Measurements from ENCODE around the gene HOXD1. TPM values are rescaled to one million over a fixed set of nuclear protein-coding genes. Genes with fewer than 3 reads are reported as not detected.

The HOXD1 gene
- total RNA-seq, 4 donors from 2014 or later, result 0.85 to 0.89 TPM; not detected in 2

DNA sequence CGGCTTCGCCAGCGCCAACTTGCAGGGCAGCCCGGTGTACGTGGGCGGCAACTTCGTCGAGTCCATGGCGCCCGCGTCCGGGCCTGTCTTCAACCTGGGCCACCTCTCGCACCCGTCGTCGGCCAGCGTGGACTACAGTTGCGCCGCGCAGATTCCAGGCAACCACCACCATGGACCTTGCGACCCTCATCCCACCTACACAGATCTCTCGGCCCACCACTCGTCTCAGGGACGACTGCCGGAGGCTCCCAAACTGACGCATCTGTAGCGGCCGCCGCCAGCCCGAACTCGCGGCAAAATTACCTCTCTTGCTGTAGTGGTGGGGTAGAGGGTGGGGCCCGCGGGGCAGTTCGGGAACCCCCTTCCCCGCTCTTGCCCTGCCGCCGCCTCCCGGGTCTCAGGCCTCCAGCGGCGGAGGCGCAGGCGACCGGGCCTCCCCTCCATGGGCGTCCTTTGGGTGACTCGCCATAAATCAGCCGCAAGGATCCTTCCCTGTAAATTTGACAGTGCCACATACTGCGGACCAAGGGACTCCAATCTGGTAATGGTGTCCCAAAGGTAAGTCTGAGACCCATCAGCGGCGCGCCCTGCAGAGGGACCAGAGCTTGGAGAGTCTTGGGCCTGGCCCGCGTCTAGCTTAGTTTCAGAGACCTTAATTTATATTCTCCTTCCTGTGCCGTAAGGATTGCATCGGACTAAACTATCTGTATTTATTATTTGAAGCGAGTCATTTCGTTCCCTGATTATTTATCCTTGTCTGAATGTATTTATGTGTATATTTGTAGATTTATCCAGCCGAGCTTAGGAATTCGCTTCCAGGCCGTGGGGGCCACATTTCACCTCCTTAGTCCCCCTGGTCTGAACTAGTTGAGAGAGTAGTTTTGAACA, 16.2 kb upstream of the HOXD1 start:
- WGBS, result 64% methylated on average over 36 of the region's 60 CpGs
- H3K4me1 ChIP-seq, result peaks cover 13% of the 10 kb centered on the region
- H3K36me3 ChIP-seq, result no peaks in the 10 kb centered on the region
- no peak overlapping the region for H3K4me3 ChIP-seq
- no peak for DNase-seq (ENCODE audit: low spot score in 2 of 2)
- no peak for TF ChIP-seq CTCF (IDR thresholded peaks at IDR 0.05)
- TF ChIP-seq POLR2A (IDR thresholded peaks at IDR 0.05), result no peak
- TF ChIP-seq EP300 (IDR thresholded peaks at IDR 0.05), result no peak
- no peak for TF ChIP-seq POLR2AphosphoS5 (IDR thresholded peaks at IDR 0.05)
- H3K27me3 ChIP-seq, result peaks cover 95% of the 10 kb centered on the region
- no peaks in the 10 kb centered on the region for H3K9me3 ChIP-seq
- H3K27ac ChIP-seq, result no peak overlapping the region

GRCh38 chr2:176172895-176173566, 15.4 kb upstream of the HOXD1 start:
- H3K9me3 ChIP-seq, result no peaks in the 10 kb centered on the region
- 62% methylated on average over 14 of the region's 14 CpGs for WGBS
- no peaks in the 10 kb centered on the region for H3K36me3 ChIP-seq
- no peak overlapping the region for H3K4me3 ChIP-seq
- no peak overlapping the region for H3K27ac ChIP-seq
- no peak for DNase-seq (ENCODE audit: low spot score in 2 of 2)
- TF ChIP-seq POLR2AphosphoS5 (IDR thresholded peaks at IDR 0.05) (no peak), POLR2A (IDR thresholded peaks at IDR 0.05) (no peak), EP300 (IDR thresholded peaks at IDR 0.05) (no peak), CTCF (IDR thresholded peaks at IDR 0.05) (no peak)
- H3K4me1 ChIP-seq, result peaks cover 17% of the 10 kb centered on the region
- H3K27me3 ChIP-seq, result peaks cover 95% of the 10 kb centered on the region

GRCh38 chr2:176173567-176174381, 14.7 kb upstream of the HOXD1 start:
- no peak for DNase-seq (ENCODE audit: low spot score in 2 of 2)

DNA sequence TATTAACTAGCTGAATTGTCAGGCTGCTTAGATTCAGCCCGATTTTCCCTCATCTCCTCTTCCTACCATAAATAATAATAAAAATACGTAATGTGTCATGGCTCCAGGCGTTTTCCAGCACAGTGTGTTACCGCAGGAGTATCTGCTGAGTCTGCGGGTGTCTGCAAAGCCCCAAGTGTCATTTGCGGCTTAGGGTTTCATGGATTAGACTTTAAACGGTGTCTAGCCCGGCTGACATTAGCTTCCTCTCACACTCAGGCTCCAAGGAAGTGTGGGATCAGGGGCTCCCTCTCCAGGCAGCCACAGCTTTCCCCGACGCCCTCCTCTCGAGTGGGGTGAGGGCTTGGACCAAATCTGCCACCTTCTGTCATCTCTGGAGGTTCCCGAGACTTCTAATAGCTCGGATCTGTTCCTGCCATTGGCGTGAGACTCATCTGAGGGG, 14.1 kb upstream of the HOXD1 start:
- Histone ChIP-seq H3K4me3 (no peak overlapping the region), H3K4me1 (peaks cover 25% of the 10 kb centered on the region), H3K9me3 (no peaks in the 10 kb centered on the region), H3K36me3 (no peaks in the 10 kb centered on the region), H3K27me3 (peaks cover 95% of the 10 kb centered on the region), H3K27ac (no peak overlapping the region)
- TF ChIP-seq EP300 (IDR thresholded peaks at IDR 0.05) (no peak), POLR2AphosphoS5 (IDR thresholded peaks at IDR 0.05) (no peak), POLR2A (IDR thresholded peaks at IDR 0.05) (no peak), CTCF (IDR thresholded peaks at IDR 0.05) (no peak)
- DNase-seq (ENCODE audit: low spot score in 2 of 2), result no peak
- 34% methylated on average over 13 of the region's 14 CpGs for WGBS

More at GRCh38 chr2:176173567-176174381, 14.7 kb upstream of the HOXD1 start:
- peaks cover 95% of the 10 kb centered on the region for H3K27me3 ChIP-seq
- WGBS, result 42% methylated on average over 7 of the region's 7 CpGs
- no peaks in the 10 kb centered on the region for H3K36me3 ChIP-seq
- H3K4me3 ChIP-seq, result no peak overlapping the region
- TF ChIP-seq EP300 (IDR thresholded peaks at IDR 0.05) (no peak), CTCF (IDR thresholded peaks at IDR 0.05) (no peak), POLR2A (IDR thresholded peaks at IDR 0.05) (no peak), POLR2AphosphoS5 (IDR thresholded peaks at IDR 0.05) (no peak)
- peaks cover 24% of the 10 kb centered on the region for H3K4me1 ChIP-seq
- no peak overlapping the region for H3K27ac ChIP-seq
- H3K9me3 ChIP-seq, result no peaks in the 10 kb centered on the region

Data from suprapubic skin (tissue), 4 donors.